Tibial artery (tissue), 4 donors: ENCODE data around the gene GAK.

Experiments
- DNase-seq, 2 donors: peaks; one replicate each; pipeline ENCODE4 v3.0.0-alpha.2; 2019
- H3K27ac ChIP-seq, 2 donors: fragments of 200-600 bp; sonication (generic) in 1 of 2; 1 replicate in 1 of 2; 2 replicates in 1 of 2; pipeline ENCODE4 v1.5.1; 2018 to 2019; ENCODE audit warnings: mild to moderate bottlenecking in 1 of 2
- H3K27me3 ChIP-seq, 2 donors: fragments of 200-600 bp; sonication (generic) in 1 of 2; one replicate each; pipeline versions ENCODE4 v1.5.1 to v1.6.0; 2016 to 2019
- H3K36me3 ChIP-seq, 3 donors: fragments of 200-600 bp; sonication (generic) in 2 of 3; one replicate each; pipeline ENCODE4 v1.5.1; 2016 to 2019; ENCODE audit warnings: mild to moderate bottlenecking in 2 of 3
- H3K4me1 ChIP-seq, 4 donors: fragments of 200-600 bp; sonication (generic) in 2 of 4; 1 replicate in 3 of 4; 2 replicates in 1 of 4; pipeline ENCODE4 v1.5.1; 2016 to 2019
- H3K4me3 ChIP-seq, 2 donors: fragments of 200-600 bp; sonication (generic) in 1 of 2; 1 replicate in 1 of 2; 2 replicates in 1 of 2; pipeline ENCODE4 v1.5.1; 2018 to 2019; ENCODE audit warnings: mild to moderate bottlenecking in 2 of 2
- H3K9me3 ChIP-seq, 3 donors: fragments of 200-600 bp; sonication (generic) in 1 of 3; one replicate each; pipeline ENCODE4 v1.5.1; 2016 to 2019
- intact Hi-C: fragments of 100-400 bp; cut with DNase I; formaldehyde crosslinking; loops from one replicate; pipeline ENCODE4 v1.15.0; 2023; ENCODE audit warnings: low total_unique reads
- TF ChIP-seq, protein P1 (sequence below), 2 experiments: fragments of 200-600 bp in 1 of 2; fragments of 450-650 bp in 1 of 2; IDR thresholded peaks; one replicate each; pipeline ENCODE4 v1.5.1; 2017 to 2019; ENCODE audit warnings: antibody characterized with exemption in 2 of 2, mild to moderate bottlenecking in 1 of 2, moderate library complexity in 1 of 2

Gene GAK

GRCh38 chr4:859496-859895, 72.6 kb downstream of the GAK start:
- H3K4me3 ChIP-seq, result no peak overlapping the region
- no peaks in the 10 kb centered on the region for H3K4me1 ChIP-seq
- no peaks in the 10 kb centered on the region for H3K27me3 ChIP-seq
- DNase-seq, result no peak
- no peak overlapping the region for H3K27ac ChIP-seq
- intact Hi-C loops, result no loop called here
- no peaks in the 10 kb centered on the region for H3K9me3 ChIP-seq
- H3K36me3 ChIP-seq, result peaks cover 69 to 92% (median 86%) of the 10 kb centered on the region in 3 donors
- TF ChIP-seq, protein P1, sequence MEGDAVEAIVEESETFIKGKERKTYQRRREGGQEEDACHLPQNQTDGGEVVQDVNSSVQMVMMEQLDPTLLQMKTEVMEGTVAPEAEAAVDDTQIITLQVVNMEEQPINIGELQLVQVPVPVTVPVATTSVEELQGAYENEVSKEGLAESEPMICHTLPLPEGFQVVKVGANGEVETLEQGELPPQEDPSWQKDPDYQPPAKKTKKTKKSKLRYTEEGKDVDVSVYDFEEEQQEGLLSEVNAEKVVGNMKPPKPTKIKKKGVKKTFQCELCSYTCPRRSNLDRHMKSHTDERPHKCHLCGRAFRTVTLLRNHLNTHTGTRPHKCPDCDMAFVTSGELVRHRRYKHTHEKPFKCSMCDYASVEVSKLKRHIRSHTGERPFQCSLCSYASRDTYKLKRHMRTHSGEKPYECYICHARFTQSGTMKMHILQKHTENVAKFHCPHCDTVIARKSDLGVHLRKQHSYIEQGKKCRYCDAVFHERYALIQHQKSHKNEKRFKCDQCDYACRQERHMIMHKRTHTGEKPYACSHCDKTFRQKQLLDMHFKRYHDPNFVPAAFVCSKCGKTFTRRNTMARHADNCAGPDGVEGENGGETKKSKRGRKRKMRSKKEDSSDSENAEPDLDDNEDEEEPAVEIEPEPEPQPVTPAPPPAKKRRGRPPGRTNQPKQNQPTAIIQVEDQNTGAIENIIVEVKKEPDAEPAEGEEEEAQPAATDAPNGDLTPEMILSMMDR (IDR thresholded peaks at IDR 0.05), result no peak

GRCh38 chr4:858831-859451, 73.2 kb downstream of the GAK start:
- no peak for DNase-seq
- H3K27ac ChIP-seq, result no peak overlapping the region
- H3K27me3 ChIP-seq, result no peaks in the 10 kb centered on the region
- intact Hi-C loops, result no loop called here
- H3K9me3 ChIP-seq, result no peaks in the 10 kb centered on the region
- no peaks in the 10 kb centered on the region for H3K4me1 ChIP-seq
- H3K36me3 ChIP-seq, result peaks cover 64 to 91% (median 85%) of the 10 kb centered on the region in 3 donors
- TF ChIP-seq, protein P1 (IDR thresholded peaks at IDR 0.05), result no peak
- H3K4me3 ChIP-seq, result no peak overlapping the region

- no peak for DNase-seq
- no peaks in the 10 kb centered on the region for H3K9me3 ChIP-seq
- H3K27ac ChIP-seq, result no peak overlapping the region
- intact Hi-C loops, result no loop called here
- no peak overlapping the region for H3K4me3 ChIP-seq
- H3K4me1 ChIP-seq, result no peaks in the 10 kb centered on the region
- H3K27me3 ChIP-seq, result no peaks in the 10 kb centered on the region
- TF ChIP-seq, protein P1 (IDR thresholded peaks at IDR 0.05), result no peak
- peaks cover 55 to 86% (median 85%) of the 10 kb centered on the region in 3 donors for H3K36me3 ChIP-seq
These were observed 74.1 kb downstream of the GAK start for GRCh38 chr4:858041-858481.

DNA sequence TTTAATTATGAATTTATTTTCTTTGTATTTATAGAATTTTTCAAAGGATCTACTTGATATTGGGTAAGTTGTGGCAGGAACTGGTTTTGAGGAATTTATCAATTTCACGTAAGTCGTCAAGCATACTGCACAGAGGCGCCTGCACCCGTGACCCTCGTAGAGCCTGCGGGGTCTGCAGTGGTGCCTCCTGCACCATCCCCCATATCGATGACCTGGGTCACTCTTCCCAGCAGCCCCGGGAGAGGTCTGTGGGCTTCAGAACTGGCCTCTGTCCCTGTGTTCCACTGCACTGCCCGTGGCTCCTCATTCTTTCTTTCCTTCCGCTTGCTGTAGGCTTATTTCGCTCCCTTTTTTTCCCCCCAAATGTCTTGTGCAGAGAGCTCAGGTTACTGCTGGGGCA, 74.7 kb downstream of the GAK start:
- intact Hi-C loops, result no loop called here
- TF ChIP-seq, protein P1 (IDR thresholded peaks at IDR 0.05), result no peak
- H3K36me3 ChIP-seq, result peaks cover 49 to 85% (median 82%) of the 10 kb centered on the region in 3 donors
- H3K27ac ChIP-seq, result no peak overlapping the region
- no peaks in the 10 kb centered on the region for H3K4me1 ChIP-seq
- no peak overlapping the region for H3K4me3 ChIP-seq
- H3K27me3 ChIP-seq, result no peaks in the 10 kb centered on the region
- DNase-seq, result no peak
- H3K9me3 ChIP-seq, result no peaks in the 10 kb centered on the region

DNA sequence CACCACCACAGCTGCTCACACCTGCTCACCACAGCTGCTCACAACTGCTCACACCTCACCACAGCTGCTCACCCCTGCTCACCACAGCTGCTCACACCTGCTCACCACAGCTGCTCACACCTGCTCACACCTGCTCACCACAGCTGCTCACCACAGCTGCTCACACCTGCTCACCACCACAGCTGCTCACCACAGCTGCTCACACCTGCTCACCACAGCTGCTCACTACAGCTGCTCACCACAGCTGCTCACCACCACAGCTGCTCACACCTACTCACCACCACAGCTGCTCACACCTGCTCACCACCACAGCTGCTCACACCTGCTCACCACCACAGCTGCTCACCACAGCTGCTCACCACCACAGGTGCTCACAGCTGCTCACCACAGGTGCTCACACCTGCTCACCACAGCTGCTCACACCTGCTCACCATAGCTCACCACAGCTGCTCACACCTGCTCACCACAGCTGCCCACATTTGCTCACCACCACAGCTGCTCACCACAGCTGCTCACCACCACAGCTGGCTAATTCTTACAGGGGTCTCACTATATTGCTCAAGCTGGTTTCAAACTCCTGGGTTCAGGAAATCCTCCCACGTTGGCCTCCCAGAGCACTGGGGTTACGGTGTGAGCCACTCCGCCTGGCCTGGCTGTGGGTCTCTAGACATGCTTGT, 75.8 kb downstream of the GAK start:
- Histone ChIP-seq H3K9me3 (no peaks in the 10 kb centered on the region), H3K4me3 (no peak overlapping the region), H3K27me3 (no peaks in the 10 kb centered on the region), H3K27ac (no peak overlapping the region), H3K36me3 (peaks cover 46 to 85% (median 80%) of the 10 kb centered on the region in 3 donors), H3K4me1 (no peaks in the 10 kb centered on the region)
- no peak for DNase-seq
- intact Hi-C loops, result no loop called here
- TF ChIP-seq, protein P1 (IDR thresholded peaks at IDR 0.05), result no peak
